ENCODE measurements around the gene MIPEP.

Gene MIPEP

GRCh38 chr13:23868521-23868920 is 20.7 kb downstream of the MIPEP start:
- Histone ChIP-seq H3K36me3 (no peaks in the 10 kb centered on the region), H3K27me3 (no peaks in the 10 kb centered on the region), H3K4me3 (no peak overlapping the region), H3K4me1 (peaks cover 15% of the 10 kb centered on the region), H3K9me3 (no peaks in the 10 kb centered on the region), H3K27ac (no peak overlapping the region), H4K20me1 (no peaks in the 10 kb centered on the region), H3K4me2 (no peak overlapping the region), H3K9ac (no peak overlapping the region)
- TF ChIP-seq Cebpa-rat (IDR thresholded peaks at IDR 0.05), result no peak

- TF ChIP-seq Cebpa-rat (IDR thresholded peaks at IDR 0.05), result no peak
- H3K27ac ChIP-seq, result no peak overlapping the region
- H3K27me3 ChIP-seq, result no peaks in the 10 kb centered on the region
- H3K9ac ChIP-seq, result no peak overlapping the region
- no peaks in the 10 kb centered on the region for H3K9me3 ChIP-seq
- no peak overlapping the region for H3K4me3 ChIP-seq
- H4K20me1 ChIP-seq, result no peaks in the 10 kb centered on the region
- H3K4me2 ChIP-seq, result no peak overlapping the region
- H3K4me1 ChIP-seq, result peaks cover 15% of the 10 kb centered on the region
- H3K36me3 ChIP-seq, result no peaks in the 10 kb centered on the region
Observed at GRCh38 chr13:23867027-23867491, 22.1 kb downstream of the MIPEP start.

DNA sequence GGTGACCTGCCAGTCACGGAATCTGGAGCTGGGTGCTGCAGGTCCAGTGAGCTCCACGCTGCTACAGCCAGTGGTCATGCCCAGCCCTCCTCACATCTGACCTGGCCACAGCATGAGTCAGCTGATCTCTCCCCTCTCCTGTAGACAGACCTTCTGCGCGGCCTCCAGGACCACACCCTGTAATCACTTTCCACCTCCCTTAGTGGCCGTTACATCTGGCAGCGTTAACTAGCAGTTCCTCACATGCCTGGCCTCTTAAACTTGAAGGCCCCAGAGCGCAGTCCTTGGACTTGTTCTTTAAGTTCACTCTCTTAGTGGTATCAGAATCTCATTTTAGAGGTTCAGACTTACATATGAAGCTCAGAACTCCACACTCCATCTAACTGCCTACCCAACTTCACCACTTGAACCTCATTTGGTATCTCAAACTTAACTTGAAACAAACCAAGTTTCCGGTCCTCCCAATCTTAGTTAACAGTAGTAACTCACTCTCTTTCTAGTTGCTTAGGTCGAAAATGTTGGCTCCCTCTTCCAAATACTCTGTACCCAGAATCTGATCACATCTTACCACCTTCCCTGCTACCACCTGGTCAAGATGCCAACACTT is 22.7 kb downstream of the MIPEP start:
- Histone ChIP-seq H3K9me3 (no peaks in the 10 kb centered on the region), H3K4me1 (peaks cover 15% of the 10 kb centered on the region), H4K20me1 (no peaks in the 10 kb centered on the region), H3K27me3 (no peaks in the 10 kb centered on the region), H3K4me3 (no peak overlapping the region), H3K36me3 (0 out of 2 replicates have a peak, but pooled peaks cover under 1% of the 10 kb centered on the region), H3K27ac (no peak overlapping the region), H3K4me2 (no peak overlapping the region), H3K9ac (no peak overlapping the region)
- no peak for TF ChIP-seq Cebpa-rat (IDR thresholded peaks at IDR 0.05)

DNA sequence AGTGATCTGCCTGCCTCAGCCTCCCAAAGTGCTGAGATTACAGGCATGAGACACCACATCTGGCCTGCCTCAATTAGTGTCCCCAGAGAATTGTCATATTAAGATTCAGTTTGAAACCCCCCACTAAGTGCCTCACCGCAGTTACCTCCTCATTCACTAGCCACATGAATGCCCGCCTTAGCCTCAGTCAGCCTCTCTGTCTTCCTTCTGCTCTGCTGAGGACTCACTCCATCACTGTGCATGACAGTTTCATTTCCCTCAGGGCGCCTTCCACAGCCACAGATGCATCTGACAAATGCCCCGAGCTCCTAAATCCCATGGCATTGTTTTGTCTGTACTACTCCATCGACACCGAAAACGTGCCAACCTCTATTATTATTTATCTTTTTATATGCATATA is 23.3 kb downstream of the MIPEP start:
- no peaks in the 10 kb centered on the region for H3K27me3 ChIP-seq
- H4K20me1 ChIP-seq, result no peaks in the 10 kb centered on the region
- H3K9me3 ChIP-seq, result no peaks in the 10 kb centered on the region
- H3K4me3 ChIP-seq, result no peak overlapping the region
- H3K9ac ChIP-seq, result no peak overlapping the region
- peaks cover 4% of the 10 kb centered on the region; the same call in 1 of the 2 replicates for H3K36me3 ChIP-seq
- peaks cover 10% of the 10 kb centered on the region for H3K4me1 ChIP-seq
- no peak for TF ChIP-seq Cebpa-rat (IDR thresholded peaks at IDR 0.05)
- H3K4me2 ChIP-seq, result no peak overlapping the region
- H3K27ac ChIP-seq, result no peak overlapping the region

DNA sequence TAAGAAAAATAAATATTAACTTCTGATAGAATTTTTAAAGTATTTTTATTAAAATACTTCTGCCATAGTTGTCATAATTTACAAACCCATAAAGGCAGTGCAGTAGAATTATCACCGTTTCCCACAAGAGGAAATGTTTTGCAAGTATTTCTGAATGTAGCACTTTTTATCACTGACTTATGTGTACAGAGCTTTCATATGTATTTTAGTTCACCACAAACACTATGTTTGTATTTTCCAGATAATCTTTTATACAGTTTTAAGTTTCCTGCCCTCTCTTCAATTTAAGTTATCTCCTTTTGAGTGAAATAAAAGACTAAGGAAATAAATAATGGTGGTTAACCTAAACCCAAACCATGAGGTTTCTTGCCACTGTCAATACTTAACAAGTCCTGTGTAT is 24.2 kb downstream of the MIPEP start:
- no peak overlapping the region for H3K27ac ChIP-seq
- no peaks in the 10 kb centered on the region for H3K9me3 ChIP-seq

DNA sequence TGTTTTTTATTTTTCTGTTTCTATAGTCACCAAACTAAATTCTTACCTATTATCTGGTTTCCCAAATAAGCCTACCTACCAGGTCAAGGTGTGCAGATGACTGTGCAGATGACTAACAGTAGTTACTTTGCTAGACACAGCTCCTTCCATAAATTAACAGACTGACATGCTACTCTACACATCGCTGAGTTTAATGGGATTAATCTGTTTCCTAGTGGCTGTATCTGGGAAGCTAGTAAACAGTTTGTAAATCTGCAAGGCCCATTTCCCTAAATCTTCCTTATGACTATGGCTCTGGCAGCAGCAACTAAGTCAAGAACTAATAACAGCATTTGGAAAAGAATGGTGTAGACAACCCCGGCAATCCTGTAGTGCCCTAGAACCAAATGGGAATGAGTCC is 27.9 kb downstream of the MIPEP start:
- Histone ChIP-seq H4K20me1 (no peaks in the 10 kb centered on the region), H3K4me2 (no peak overlapping the region), H3K9me3 (no peaks in the 10 kb centered on the region), H3K4me1 (peaks cover 8% of the 10 kb centered on the region), H3K36me3 (peaks cover 4% of the 10 kb centered on the region; the same call in 1 of the 2 replicates), H3K9ac (no peak overlapping the region), H3K4me3 (no peak overlapping the region), H3K27ac (no peak overlapping the region), H3K27me3 (no peaks in the 10 kb centered on the region)
- TF ChIP-seq Cebpa-rat (IDR thresholded peaks at IDR 0.05), result no peak

More for the DNA sequence above, 24.2 kb downstream of the MIPEP start:
- TF ChIP-seq Cebpa-rat (IDR thresholded peaks at IDR 0.05), result no peak
- H3K4me1 ChIP-seq, result peaks cover 6% of the 10 kb centered on the region
- H4K20me1 ChIP-seq, result no peaks in the 10 kb centered on the region
- H3K27me3 ChIP-seq, result no peaks in the 10 kb centered on the region
- no peak overlapping the region for H3K4me2 ChIP-seq
- peaks cover 4% of the 10 kb centered on the region; the same call in 1 of the 2 replicates for H3K36me3 ChIP-seq
- no peak overlapping the region for H3K4me3 ChIP-seq
- no peak overlapping the region for H3K9ac ChIP-seq

GRCh38 chr13:23859904-23860303 is 29.3 kb downstream of the MIPEP start:
- no peaks in the 10 kb centered on the region for H4K20me1 ChIP-seq
- no peak for TF ChIP-seq Cebpa-rat (IDR thresholded peaks at IDR 0.05)
- peaks cover 4% of the 10 kb centered on the region; the same call in 1 of the 2 replicates for H3K36me3 ChIP-seq
- no peak overlapping the region for H3K4me2 ChIP-seq
- H3K4me3 ChIP-seq, result no peak overlapping the region
- no peaks in the 10 kb centered on the region for H3K9me3 ChIP-seq
- H3K4me1 ChIP-seq, result peaks cover 12% of the 10 kb centered on the region; the same call in 1 of the 2 replicates
- no peaks in the 10 kb centered on the region for H3K27me3 ChIP-seq
- no peak overlapping the region for H3K9ac ChIP-seq
- H3K27ac ChIP-seq, result no peak overlapping the region

DNA sequence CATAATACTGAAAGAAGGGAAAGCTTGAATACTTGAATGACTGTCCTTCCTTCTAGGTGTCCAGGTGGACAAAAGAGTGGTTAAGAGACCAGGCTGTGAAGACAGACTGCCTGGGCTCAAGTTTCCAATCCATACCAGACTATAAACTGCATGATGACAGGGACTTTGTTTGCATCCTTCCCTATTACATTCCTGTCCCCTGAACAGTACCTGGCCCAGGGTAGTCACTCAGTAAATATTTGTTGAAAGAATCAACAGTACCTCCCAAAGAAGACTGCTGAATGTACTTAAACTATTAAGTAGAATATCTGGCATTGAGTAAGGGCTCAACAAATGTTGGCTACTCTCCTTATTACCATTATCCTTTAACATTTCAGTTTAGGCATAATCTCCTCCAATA is 29.7 kb downstream of the MIPEP start:
- no peak overlapping the region for H3K4me2 ChIP-seq
- H3K4me3 ChIP-seq, result no peak overlapping the region
- H4K20me1 ChIP-seq, result no peaks in the 10 kb centered on the region
- no peak for TF ChIP-seq Cebpa-rat (IDR thresholded peaks at IDR 0.05)
- H3K9ac ChIP-seq, result no peak overlapping the region
- no peaks in the 10 kb centered on the region for H3K9me3 ChIP-seq
- peaks cover 12% of the 10 kb centered on the region; the same call in 1 of the 2 replicates for H3K4me1 ChIP-seq
- H3K27ac ChIP-seq, result no peak overlapping the region
- no peaks in the 10 kb centered on the region for H3K27me3 ChIP-seq
- H3K36me3 ChIP-seq, result peaks cover 4% of the 10 kb centered on the region; the same call in 1 of the 2 replicates

DNA sequence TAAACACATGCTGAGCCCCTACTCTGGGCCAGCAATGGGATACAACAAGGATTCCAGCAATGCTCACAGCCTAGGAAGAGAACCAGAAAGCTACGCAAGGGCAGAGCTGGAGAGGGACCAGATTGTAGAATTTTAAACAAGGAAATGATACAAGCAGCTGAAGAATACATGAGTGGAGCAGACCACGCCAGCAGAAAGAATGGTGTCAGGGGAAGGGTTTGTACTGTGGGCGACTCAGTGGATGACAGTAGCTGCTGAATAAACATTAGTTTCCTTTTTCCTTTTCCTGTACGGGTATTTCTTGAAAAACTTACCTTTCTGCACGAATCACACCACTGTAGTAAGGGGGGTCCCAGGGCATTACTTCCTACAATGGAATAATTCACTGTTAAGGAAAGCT is 30.7 kb downstream of the MIPEP start:
- Histone ChIP-seq H3K9me3 (no peaks in the 10 kb centered on the region), H3K4me3 (no peak overlapping the region), H3K27me3 (no peaks in the 10 kb centered on the region), H4K20me1 (no peaks in the 10 kb centered on the region), H3K36me3 (peaks cover 4% of the 10 kb centered on the region; the same call in 1 of the 2 replicates), H3K9ac (no peak overlapping the region), H3K4me1 (peaks cover 12% of the 10 kb centered on the region; the same call in 1 of the 2 replicates), H3K27ac (no peak overlapping the region), H3K4me2 (no peak overlapping the region)
- TF ChIP-seq Cebpa-rat (IDR thresholded peaks at IDR 0.05), result no peak

- Histone ChIP-seq H3K9me3 (no peaks in the 10 kb centered on the region), H3K27ac (no peak overlapping the region), H3K4me1 (peaks cover 12% of the 10 kb centered on the region; the same call in 1 of the 2 replicates), H3K4me3 (no peak overlapping the region), H3K27me3 (no peaks in the 10 kb centered on the region), H3K9ac (no peak overlapping the region), H4K20me1 (no peaks in the 10 kb centered on the region), H3K4me2 (no peak overlapping the region), H3K36me3 (peaks cover under 1% of the 10 kb centered on the region; the same call in 1 of the 2 replicates)
- TF ChIP-seq Cebpa-rat (IDR thresholded peaks at IDR 0.05), result no peak
Observed at GRCh38 chr13:23856008-23856750, 33.0 kb downstream of the MIPEP start.
